Stimulated activated CD4-positive, alpha-beta T cell treated with anti-CD3 and anti-CD28 coated beads, TNF-alpha, amount 100 ng/mL, for 48 hours (primary cell): ENCODE results near the gene ANKRD24.
"Not testable (repeated sequence)": the region's sequence is repeated elsewhere in the genome, so short reads cannot be mapped to it uniquely, and the experiment has no call there.

Experiments used
- DNase-seq, 3 donors: peaks; one replicate each; pipeline ENCODE4 v3.0.0-alpha.2; 2020; ENCODE audit warnings: low read depth in 3 of 3

ANKRD24 gene

DNA sequence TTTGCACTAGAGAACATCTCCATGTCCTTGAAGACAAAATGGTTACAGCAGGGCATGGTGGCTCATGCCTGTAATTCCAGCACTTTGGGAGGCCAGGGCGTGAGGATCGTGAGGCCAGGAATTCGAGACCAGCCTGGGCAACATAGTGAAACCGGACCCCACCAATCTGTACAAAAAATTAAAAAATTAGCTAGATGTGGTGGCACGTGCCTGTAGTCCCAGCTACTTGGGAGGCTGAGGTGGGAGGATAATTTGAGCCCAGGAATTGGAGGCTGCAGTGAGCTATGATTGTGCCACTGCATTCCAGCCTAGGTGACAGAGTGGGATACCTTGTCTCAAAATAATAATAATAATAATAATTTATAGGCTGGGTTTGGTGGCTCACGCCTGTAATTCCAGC is 47.7 kb downstream of the ANKRD24 start:
- not testable (repeated sequence) for DNase-seq

DNA sequence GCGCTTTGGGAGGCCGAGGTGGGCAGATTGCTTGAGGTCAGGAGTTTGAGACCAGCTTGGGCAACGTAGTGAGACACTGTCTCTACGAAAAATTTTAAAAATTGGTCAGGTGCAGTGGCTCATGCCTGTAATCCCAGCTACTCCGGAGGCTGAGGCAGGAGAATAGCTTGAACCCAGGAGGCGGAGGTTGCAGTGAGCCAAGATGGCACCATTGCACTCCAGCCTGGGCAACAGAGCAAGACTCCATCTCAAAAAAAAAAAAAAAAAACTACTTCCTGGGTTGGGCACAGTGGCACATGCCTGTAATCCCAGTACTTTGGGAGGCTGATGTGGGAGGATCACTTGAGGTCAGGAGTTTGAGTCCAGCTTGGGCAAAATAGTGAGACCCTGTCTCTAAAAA is 49.0 kb downstream of the ANKRD24 start:
- not testable (repeated sequence) for DNase-seq

DNA sequence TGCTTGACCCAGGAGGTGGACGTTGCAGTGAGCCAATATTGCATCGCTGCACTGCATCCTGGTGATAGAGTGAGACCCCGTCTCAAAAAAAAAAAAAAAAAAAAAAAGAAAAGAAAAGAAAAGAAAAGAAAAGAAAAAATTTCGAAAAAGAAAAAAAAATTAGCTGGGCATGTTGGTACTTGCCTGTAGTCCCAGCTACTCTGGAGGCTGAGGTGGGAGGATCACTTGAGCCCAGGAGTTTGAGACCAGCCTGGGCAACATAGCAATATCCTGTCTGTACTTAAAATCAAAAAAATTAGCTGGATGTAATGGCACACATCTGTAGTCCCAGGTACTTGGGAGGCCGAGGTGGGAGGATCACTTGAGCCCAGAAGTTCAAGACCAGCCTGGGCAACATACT is 49.6 kb downstream of the ANKRD24 start:
- DNase-seq: not testable (repeated sequence)

GRCh38 chr19:4232614-4233281 is 50.3 kb downstream of the ANKRD24 start:
- no peak for DNase-seq

GRCh38 chr19:4233282-4233853 is 50.9 kb downstream of the ANKRD24 start:
- peak; percentile 58 to 73 (median 66) for DNase-seq

DNA sequence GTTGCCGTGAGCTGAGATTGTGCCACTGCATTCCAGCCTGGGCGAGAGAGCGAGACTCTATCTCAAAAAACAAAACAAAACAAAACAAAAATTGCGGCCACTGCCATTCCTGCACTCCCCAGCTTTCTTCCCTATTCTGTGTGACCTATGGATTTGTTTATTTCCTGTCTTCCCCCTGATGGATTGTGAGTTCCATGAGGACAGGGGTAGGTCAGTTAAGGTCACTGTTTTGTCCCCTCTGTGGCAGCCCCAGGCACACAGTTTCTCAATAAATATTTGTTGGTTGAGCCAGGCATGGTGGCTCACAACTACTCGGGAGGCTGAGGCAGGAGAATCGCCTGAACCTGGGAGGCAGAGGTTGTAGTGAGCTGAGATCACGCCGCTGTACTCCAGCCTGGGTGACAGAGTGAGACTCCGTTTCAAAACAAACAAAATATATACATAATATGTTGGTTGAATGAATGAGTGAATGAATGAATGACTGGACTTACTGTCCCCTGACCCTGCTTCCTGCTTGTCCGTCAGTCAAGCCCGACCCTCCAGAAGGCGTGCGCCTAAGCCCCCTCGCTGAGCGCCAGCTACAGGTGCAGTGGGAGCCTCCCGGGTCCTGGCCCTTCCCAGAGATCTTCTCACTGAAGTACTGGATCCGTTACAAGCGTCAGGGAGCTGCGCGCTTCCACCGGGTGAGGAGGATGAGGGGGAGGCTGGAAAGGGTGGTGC is 51.8 kb downstream of the ANKRD24 start:
- no peak for DNase-seq

DNA sequence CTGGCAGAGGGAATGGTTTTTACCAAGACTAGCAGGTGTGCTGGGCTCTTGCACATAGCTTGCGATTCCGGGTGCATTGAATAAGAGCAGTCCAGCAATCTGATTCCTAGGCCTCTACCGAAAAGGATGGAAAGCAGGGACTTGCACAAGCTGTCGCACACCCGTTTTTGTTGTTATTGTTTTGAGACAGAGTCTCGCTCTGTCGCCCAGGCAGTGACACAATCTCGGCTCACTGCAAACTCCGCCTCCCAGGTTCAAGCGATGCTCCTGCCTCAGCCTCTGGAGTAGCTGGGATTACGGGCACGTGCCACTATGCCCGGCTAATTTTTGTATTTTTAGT is 52.3 kb downstream of the ANKRD24 start:
- no peak for DNase-seq

DNA sequence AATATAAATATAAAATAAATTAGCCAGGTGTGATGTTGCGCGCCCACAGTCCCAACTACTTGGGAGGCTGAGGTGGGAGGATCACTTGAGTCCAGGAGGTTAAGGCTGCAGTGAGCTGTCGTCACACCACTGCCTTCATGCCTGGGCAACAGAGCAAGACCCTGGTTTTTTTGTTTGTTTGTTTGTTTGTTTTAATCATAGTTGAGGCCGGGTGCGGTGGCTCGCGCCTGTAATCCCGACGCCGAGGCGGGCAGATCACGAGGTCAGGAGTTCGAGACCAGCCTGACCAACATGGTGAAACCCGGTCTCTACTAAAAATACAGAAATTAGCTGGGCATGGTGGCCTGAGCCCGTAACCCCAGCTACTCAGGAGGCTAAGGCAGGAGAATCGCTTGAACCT is 55.0 kb downstream of the ANKRD24 start:
- DNase-seq: not testable (repeated sequence)

- no peak for DNase-seq
Observed at GRCh38 chr19:4238831-4239230, 56.3 kb downstream of the ANKRD24 start.

DNA sequence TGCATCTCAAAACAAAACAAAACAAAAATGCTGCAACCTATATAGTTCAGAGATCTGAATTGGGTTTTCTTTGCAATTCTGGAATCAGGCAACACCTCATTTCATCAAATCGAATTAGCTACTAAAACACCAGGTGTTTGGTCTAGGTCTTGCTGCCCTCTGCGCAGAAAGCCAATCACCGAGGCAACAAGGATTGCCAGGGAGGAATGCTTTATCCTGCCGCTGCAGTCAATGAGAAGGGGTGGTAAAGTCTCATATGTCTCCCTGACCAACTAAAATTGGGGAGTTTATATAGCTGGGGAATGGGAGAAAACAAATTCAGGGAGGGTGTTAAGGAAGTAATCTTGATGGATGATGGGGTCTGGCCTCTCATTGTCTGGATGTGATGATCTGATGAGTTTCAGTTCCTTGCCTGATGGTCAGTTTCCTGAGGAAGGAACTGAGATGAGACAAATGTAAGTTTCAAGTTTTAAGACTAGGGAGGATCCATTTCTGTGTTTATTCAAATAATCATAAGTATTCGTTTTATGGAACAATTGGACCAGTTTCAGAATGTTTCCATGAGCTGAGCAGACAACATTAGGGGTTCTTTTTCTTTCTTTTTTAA is 59.4 kb downstream of the ANKRD24 start:
- no peak for DNase-seq

- DNase-seq: not testable (repeated sequence)
Observed at GRCh38 chr19:4245938-4246337, 63.4 kb downstream of the ANKRD24 start.

GRCh38 chr19:4246767-4247593 is 64.5 kb downstream of the ANKRD24 start, which contains the start of gene YJU2:
TSS of gene YJU2 (plus strand) at chr19:4247080. CDS start at chr19:4247147, 67 bp downstream.
- peak; percentile 98 to 99 (median 99) for DNase-seq

DNA sequence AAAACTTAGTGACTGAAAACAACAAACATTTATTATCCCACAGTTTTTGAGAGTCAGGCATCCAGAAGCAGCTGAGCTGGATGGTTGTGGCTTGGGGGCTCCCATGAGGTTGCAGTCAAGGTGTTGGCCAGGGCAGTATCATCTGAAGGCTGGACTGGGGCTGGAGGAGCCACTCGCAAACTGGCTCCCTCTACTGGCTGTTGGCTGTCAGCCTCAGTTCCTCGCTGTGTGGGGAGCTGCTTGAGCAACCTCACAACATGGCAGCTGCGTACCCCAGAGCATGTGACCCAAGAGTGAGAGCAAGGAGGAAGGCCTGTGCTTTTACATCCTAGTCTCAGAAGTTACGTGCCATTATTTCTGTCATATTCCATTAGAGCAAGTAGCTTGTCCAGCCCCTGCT is 74.1 kb downstream of the ANKRD24 start:
- no peak for DNase-seq

DNA sequence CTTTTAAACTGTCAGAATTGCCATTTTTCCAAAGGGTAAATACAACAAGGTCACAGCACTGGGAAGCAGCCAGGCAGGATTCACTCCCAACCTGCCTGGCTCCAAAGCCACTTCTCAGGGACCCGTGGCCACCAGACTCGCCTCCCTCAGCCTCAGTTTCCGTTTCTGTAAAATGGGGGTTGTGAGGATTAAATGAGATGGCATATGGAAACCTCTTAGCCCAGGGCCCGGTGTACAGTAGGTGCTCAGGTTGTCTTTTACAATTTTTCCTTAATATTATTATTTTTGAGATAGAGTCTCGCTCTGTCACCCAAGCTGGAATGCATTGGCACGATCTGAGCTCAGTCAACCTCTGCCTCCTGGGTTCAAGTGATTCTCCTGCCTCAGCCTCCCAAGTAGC is 74.5 kb downstream of the ANKRD24 start:
- DNase-seq: no peak

DNA sequence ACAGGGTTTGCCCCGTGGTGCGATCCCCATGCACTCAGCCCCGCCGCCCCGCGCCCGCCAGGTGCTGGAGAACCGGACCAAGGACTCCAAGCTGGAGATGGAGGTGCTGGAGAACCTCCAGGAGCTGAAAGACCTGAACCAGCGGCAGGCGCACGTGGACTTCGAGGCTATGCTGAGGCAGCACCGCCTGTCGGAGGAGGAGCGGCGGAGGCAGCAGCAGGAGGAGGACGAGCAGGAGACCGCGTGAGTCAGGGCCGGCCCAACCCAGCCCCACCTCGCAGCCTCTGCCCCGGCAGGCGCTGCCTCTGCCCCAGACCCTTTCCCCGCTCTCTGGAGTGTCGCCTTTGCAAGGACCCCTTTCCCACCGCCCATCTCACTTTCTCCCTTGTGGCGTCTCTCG is 75.7 kb downstream of the ANKRD24 start:
- DNase-seq: no peak

DNA sequence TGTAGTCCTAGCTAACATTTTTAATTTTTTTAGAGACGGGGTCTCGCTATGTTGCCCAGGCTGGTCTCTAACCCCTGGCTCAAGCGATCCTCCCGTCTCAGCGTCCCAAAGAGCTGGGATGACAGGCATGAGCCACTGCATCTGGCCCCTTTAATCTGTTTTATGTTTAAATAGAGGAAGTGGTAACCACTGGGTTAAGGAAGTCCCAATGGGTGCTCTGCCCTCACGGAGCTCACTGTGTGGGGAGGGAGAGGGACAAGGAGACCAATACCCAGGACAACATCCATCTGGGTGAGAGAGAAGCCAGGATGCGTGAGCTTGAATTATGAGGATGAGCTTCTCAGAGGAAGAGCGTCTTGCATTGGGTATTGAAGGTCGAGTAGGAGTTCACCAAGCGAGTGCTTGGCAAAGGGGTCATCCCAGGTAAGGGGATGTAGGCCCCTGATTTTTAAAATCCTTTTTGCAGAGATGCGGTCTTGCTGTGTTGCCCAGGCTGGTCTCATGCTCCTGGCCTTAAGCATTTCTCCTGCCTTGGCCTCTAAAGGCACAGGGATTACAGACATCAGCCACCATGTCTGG is 78.2 kb downstream of the ANKRD24 start:
- DNase-seq: no peak

GRCh38 chr19:4264812-4265211 is 82.3 kb downstream of the ANKRD24 start:
- no peak for DNase-seq

DNA sequence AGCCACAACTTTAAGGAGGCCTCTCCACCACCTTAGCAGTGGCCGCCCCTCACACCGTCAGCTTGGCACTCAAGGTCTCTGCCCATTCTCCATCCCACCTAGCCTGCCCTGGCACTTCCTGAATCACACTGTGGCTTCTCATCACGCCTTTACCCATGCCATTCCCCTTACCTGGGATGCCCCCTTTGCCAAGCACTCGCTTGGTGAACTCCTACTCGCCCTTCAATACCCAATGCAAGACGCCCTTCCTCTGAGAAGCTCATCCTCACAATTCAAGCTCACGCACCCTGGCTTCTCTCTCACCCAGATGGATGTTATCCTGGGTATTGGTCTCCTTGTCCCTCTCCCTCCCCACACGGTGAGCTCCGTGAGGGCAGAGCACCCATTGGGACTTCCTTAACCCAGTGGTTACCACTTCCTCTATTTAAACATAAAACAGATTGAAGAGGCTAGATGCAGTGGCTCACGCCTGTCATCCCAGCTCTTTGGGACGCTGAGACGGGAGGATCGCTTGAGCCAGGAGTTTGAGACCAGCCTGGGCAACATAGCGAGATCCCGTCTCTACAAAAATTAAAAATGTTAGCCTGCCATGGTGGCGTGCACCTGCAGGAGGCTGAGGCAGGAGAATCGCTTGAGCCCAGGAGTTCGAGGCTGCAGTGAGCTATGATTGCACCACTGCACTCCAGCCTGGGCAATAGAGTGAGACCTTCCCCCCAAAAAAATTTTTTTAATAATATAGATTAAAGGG is 83.9 kb downstream of the ANKRD24 start:
- DNase-seq: no peak

- peak; percentile 37 to 63 (median 37) for DNase-seq
Observed at GRCh38 chr19:4267101-4267900, 84.8 kb downstream of the ANKRD24 start.
